HT1080 (cell line): ENCODE measurements around the gene AK5. TPM values are rescaled to one million over a fixed set of nuclear protein-coding genes. Genes with fewer than 3 reads are reported as not detected.
"Not testable (repeated sequence)": the region's sequence is repeated elsewhere in the genome, so short reads cannot be mapped to it uniquely, and the experiment has no call there.

Source experiments
- DNase-seq: peaks from one replicate; pipeline ENCODE4 v3.0.0-alpha.2; 2015; ENCODE audit warnings: low read depth
- total RNA-seq: library from RNA; depleted of rRNA; stranded (reverse); fragments of >200 nt; shearing (Covaris generic); gene quantifications from 2 replicates; pipeline ENCODE4 v1.2.3, GENCODE V29; 2014

Gene AK5
- total RNA-seq, 1 experiment from 2014 or later: 6.3 TPM

- DNase-seq: no peak
These were observed 212.2 kb downstream of the AK5 start for GRCh38 chr1:77494026-77494425.

GRCh38 chr1:77498918-77499317 lies 217.1 kb downstream of the AK5 start:
- no peak for DNase-seq

- DNase-seq: no peak
These were observed 217.6 kb downstream of the AK5 start for GRCh38 chr1:77499466-77499865.

- DNase-seq: peak; percentile 55
These were observed 223.2 kb downstream of the AK5 start for GRCh38 chr1:77504986-77505385.

- no peak for DNase-seq
These were observed 225.0 kb downstream of the AK5 start for GRCh38 chr1:77506771-77507170.

- DNase-seq: no peak
These were observed 227.3 kb downstream of the AK5 start for GRCh38 chr1:77509051-77509492.

GRCh38 chr1:77509898-77510297 lies 228.1 kb downstream of the AK5 start:
- no peak for DNase-seq

GRCh38 chr1:77511440-77511840 lies 229.6 kb downstream of the AK5 start:
- DNase-seq: peak; percentile 74

GRCh38 chr1:77512650-77513049 lies 230.8 kb downstream of the AK5 start:
- not testable (repeated sequence) for DNase-seq

- no peak for DNase-seq
These were observed 232.3 kb downstream of the AK5 start for GRCh38 chr1:77513839-77514763.

GRCh38 chr1:77514921-77515776 lies 233.3 kb downstream of the AK5 start:
- DNase-seq: no peak

- DNase-seq: no peak
These were observed 234.3 kb downstream of the AK5 start for GRCh38 chr1:77516106-77516505.

- DNase-seq: no peak
These were observed 242.2 kb downstream of the AK5 start for GRCh38 chr1:77524038-77524437.

GRCh38 chr1:77531149-77531548 lies 249.3 kb downstream of the AK5 start:
- not testable (repeated sequence) for DNase-seq

- not testable (repeated sequence) for DNase-seq
These were observed 249.9 kb downstream of the AK5 start for GRCh38 chr1:77531596-77532280.

- DNase-seq: no peak
These were observed 250.8 kb downstream of the AK5 start for GRCh38 chr1:77532641-77533040.

GRCh38 chr1:77533660-77534305 lies 252.0 kb downstream of the AK5 start:
- DNase-seq: peak; percentile 64

GRCh38 chr1:77534456-77534855 lies 252.6 kb downstream of the AK5 start:
- DNase-seq: no peak

- DNase-seq: peak; percentile 99
These were observed 255.0 kb downstream of the AK5 start for GRCh38 chr1:77536813-77537212.

- DNase-seq: peak; percentile 86
These were observed 257.2 kb downstream of the AK5 start for GRCh38 chr1:77538956-77539518.
